ENCODE measurements around the gene H2AZ2.
A peak's percentile ranks its signal among the peaks of the same experiment; 100 is the strongest.
"Not testable (repeated sequence)": the region's sequence is repeated elsewhere in the genome, so short reads cannot be mapped to it uniquely, and the experiment has no call there.

H2AZ2 gene

DNA sequence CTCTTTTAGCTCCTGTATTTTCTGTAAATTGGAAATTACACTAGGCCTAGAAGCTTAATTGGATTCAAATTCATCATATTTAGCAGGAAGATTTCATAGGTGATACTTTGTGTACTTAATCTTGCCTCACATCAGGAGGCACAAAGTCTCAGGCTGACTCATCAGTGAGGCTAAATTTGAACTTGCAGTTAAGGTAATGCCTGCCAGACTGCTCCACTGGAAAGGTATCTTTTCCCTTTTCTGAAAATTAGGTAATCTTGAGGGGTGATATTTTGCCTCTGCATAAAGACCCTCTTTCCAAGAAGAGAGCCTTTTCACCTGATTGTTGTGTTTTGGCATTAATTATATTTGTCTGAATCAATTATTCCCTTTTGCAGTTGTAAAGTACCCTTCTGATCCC lies 36.8 kb downstream of the H2AZ2 start:
- no peak for DNase-seq

- no peak for DNase-seq
Observed at GRCh38 chr7:44808914-44809393, 38.9 kb downstream of the H2AZ2 start.

DNA sequence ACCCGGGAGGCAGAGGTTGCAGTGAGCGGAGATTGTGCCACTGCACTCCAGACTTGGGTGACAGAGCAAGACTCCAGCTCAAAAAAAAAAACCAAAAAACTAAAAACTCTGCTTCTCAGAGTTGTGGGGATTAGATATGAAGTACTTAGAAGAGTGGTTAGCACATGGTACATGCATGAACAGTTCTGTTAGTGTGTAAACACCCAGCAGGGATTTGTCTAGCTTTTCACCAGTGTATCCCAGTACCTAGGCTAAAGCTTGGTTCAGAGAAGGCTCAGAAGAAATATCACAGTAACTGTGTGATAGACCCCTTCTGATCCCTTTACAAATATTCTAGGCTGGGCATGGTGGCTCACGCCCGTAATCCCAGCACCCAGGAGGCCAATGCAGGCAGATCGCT lies 41.9 kb downstream of the H2AZ2 start:
- no peak for DNase-seq

- not testable (repeated sequence) for DNase-seq
Observed at GRCh38 chr7:44803828-44804519, 43.9 kb downstream of the H2AZ2 start.

- no peak for DNase-seq
Observed at GRCh38 chr7:44802418-44803025, 45.4 kb downstream of the H2AZ2 start.

DNA sequence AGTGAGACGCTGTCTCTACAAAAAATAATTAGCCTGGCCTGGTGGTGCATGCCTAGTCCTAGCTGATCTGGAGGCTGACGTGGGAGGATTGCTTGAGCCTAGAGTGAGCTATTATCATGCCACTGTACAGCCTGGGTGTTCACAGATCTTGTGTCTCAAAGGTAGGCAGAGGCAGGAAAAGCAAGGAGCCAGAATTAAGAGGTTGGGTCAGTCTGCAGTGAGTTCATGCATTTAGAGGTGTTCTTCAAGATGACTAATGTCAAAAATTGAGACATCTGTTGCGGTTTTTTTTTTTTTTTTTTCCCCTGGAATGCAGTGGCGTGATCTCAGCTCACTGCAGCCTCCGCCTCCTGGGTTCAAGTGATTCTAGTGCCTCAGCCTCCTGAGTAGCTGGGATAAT lies 46.0 kb downstream of the H2AZ2 start:
- DNase-seq, result no peak

- DNase-seq, result no peak
Observed at GRCh38 chr7:44799939-44800338, 47.9 kb downstream of the H2AZ2 start.

- DNase-seq, result no peak
Observed at GRCh38 chr7:44798649-44799305, 49.1 kb downstream of the H2AZ2 start.

DNA sequence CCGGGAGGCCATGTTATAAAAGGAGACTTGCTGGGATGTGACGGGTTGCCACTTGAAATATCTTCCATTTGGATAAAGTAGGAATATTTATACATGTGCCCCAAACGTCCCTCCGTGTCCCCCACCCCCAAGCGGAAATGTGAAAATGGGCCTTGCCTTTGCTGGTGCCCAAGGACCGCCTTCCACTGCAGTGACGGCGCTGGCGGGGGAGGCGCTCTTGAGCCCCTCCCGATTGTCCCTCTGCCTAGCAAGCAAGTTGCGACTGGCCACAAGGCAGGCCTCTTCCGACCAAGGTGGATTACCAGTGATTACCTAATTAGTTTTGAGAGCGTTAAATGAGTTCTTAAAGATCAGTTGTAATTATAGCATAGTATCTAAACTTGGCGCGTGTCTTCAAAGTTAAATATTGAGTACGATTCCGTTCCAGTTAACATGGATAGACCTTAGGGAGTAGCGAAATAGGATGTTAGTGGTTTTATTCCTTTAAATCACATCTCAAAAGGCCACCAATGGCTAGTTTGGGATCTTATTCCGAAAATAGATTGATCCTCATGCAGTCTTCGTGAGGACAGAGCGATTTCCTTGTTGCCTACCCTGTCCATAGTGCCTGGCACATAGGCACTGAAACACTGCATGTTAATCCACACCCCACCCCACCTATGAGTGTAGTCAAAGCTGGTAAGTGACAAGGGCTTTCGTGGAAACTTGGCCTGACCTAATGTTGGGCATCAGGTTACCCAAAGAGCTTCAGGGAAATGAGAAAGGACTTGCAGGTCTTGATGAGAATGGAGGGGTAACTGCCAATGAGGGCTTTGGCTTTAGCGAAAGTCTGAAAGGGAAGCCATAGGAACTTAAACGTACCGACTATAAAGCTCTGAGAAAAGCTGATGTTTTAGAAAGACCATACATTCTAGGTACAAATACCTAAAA lies 50.3 kb downstream of the H2AZ2 start:
- DNase-seq, result peak; percentile 79 to 81

GRCh38 chr7:44796504-44797328 lies 51.2 kb downstream of the H2AZ2 start, which contains the start of gene PPIA:
TSS of gene PPIA (plus strand) at chr7:44796681. CDS start at chr7:44796725, 44 bp downstream.
- peak; percentile 98 to 99 for DNase-seq

DNA sequence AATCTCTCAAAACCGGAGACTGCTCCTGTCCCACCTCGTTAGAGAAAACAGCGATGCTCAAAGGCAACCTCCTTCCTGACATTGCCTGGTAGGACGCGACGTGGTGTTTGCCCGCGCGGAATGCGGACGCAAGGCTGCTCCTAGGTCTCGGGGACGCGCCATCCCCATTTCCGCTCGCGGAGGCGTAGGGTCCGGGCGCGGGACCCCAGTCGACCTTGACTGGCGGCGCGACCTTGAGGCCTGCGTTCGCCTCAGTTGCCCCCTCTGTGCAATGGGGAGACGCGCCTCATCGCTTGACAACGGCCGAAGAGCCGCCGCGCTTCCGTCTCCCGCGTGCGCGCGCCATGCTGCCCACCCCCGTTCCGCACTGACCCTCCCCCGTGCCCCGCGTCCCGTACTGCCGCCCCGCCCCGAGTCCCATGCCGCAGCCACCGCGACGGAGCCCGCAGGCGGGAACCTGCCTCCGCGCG lies 51.8 kb downstream of the H2AZ2 start:
- DNase-seq, result no peak

GRCh38 chr7:44794331-44794730 lies 53.6 kb downstream of the H2AZ2 start:
- no peak for DNase-seq

GRCh38 chr7:44793919-44794318 lies 54.0 kb downstream of the H2AZ2 start:
- no peak for DNase-seq

- DNase-seq, result no peak
Observed at GRCh38 chr7:44791278-44792219, 56.3 kb downstream of the H2AZ2 start.

GRCh38 chr7:44789990-44790389 lies 57.9 kb downstream of the H2AZ2 start:
- DNase-seq, result no peak

DNA sequence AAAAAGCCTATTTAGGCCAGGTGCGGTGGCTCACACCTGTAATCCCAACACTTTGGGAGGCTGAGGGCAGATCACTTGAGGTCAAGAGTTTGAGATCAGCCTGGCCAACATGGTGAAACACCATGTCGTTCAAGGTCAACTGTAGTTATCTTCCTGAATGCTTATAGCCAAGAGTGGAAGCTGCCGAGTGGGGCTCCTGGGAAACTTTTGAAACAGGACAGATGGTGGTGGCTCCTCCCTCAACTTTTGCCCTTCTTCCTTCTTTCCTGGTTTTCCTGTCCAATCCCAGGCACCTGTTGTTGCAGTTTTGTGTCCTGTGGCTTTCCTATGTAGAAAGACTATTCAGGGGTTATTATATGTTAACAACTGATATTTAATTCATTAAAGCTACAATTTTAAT lies 60.1 kb downstream of the H2AZ2 start:
- DNase-seq, result no peak

GRCh38 chr7:44787041-44787440 lies 60.8 kb downstream of the H2AZ2 start:
- no peak for DNase-seq

- not testable (repeated sequence) for DNase-seq
Observed at GRCh38 chr7:44785218-44785617, 62.7 kb downstream of the H2AZ2 start.

DNA sequence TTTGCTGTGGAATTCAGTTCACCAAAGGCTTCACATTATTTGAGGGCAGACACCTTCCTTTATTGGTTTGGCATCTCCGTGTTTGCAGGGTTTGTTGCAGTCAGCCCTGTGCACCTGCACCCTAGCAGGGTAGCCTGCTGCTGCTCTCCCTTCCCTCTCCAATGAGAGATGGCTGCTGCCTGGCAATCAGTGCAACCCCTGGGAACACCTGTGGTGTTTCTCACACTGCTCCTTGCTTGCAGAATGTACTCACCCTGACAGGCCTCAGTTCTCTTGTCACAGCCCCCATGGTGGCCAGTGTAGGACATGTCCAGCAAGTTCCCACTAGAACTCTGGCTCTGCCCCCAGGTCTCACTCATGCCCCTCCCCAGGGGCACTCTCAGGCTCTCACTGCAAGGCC lies 63.5 kb downstream of the H2AZ2 start:
- DNase-seq, result no peak

DNA sequence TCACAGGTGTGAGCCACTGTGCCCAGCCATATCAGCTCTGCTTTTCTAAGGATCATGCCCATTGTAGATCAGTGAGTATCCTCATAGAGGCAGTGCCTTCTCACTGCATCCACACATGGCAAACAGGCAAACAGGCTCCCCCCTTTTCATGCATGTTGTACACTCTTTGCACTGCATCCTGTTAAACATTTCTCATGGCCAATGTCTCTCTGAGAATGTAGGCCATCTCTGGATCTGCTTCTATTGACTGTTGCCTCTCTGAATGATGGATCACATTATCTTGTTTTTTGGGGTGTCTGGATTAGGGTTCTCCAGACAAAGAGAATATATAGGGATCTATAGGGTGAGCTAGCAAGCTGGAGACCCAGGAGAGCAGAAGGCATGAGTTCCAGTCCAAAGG lies 64.5 kb downstream of the H2AZ2 start:
- DNase-seq, result no peak

DNA sequence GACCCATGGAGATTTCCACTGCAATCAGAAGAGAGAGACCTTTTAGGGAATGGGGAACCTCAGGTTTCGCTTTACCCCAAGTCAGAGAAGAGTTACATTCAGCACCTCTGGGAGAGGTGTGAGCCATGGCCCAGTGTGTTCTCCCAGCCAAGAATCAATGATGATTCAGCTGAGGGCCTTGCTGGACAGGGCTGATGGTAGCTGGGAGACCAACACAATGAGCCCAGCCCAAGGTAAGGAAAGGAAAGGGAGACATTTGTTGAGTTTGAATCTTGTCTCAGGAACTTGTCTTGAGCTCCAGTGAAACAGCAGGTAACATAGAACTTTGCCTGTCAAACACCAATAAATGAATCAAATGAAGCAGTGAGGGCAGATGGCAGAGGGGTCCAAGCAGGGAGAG lies 65.4 kb downstream of the H2AZ2 start:
- DNase-seq, result no peak
